ENCODE data around the gene RBM3.
"Not testable (repeated sequence)": the region's sequence is repeated elsewhere in the genome, so short reads cannot be mapped to it uniquely, and the experiment has no call there.

Gene RBM3

DNA sequence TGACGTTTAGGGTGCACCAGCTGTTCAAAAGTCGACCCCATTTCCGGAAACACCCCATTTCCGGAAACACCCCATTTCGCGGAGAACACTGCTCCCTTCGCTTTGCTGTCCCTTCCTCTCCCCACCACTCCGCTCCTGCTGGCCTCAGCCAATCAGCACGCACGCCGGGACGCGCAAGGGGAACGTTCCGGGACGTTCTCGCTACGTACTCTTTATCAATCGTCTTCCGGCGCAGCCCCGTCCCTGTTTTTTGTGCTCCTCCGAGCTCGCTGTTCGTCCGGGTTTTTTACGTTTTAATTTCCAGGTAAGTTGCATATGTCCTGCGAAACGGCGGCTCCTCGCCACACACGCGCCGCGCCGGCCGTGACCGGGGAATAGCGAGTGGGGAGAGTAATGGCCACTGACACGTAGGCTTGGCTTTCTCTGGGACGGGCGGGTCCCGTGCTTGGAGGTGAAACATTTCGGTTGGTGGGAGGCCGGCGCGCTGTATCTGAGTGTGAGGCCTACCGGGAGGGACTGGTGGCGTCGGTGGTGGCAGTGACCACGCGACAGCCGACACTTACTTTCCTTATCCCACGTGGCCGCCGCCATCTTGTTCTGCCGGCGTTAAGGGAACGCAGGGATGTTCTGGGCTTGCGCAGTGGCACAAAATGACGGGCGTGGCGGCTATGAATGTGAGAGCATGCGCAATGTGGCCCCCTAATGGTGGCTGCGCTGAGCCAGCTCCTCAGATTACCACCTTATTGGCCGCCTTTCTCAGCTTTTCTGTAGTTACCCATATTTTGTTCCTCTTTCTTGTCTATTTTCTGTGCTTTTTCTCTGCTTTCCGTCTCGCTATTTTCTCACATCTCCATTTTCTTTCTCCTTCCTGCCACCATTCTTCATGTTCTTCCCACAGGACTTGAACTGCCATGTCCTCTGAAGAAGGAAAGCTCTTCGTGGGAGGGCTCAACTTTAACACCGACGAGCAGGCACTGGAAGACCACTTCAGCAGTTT is at the start of gene RBM3:
TSS of gene RBM3 (plus strand) at position 215 of the 997 bp plus-strand sequence. CDS start at position 912, 697 bp downstream.
- peak; percentile 93 for DNase-seq

DNA sequence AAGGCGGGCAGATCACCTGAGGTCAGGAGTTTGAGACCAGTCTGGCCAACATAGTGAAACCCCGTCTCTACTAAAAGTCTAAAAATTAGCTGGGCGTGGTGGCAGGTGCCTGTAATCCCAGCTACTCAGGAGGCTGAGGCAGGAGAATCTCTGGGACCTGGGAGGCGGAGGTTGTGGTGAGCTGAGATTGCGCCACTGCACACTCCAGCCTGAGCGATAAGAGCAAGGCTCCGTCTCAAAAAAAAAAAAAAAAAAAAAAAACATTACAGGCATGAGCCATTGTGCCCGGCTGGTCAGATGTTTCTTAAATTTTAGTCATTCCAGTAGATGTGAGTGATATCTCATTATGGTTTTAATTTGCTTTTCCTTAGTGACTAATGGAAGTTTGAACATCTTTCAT is 48.4 kb upstream of the RBM3 start:
- DNase-seq, result not testable (repeated sequence)

DNA sequence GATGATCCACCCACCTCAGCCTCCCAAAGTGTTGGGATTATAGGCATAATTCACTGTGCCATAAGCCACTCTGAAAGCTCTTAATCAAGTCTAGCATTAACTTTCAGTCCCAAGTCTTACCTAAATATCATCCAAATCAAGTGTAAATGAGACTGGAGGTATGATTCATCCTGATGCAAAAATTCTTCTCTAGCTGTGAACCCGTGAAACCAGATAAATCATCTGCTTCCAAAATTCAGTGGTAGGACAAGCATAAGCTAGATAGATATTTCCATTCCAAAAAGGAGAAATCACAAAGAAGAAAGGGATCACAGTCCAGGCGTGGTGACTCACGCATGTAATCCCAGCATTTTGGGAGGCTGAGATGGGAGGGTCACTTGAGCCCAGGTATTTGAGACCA is 43.5 kb upstream of the RBM3 start:
- DNase-seq, result no peak

DNA sequence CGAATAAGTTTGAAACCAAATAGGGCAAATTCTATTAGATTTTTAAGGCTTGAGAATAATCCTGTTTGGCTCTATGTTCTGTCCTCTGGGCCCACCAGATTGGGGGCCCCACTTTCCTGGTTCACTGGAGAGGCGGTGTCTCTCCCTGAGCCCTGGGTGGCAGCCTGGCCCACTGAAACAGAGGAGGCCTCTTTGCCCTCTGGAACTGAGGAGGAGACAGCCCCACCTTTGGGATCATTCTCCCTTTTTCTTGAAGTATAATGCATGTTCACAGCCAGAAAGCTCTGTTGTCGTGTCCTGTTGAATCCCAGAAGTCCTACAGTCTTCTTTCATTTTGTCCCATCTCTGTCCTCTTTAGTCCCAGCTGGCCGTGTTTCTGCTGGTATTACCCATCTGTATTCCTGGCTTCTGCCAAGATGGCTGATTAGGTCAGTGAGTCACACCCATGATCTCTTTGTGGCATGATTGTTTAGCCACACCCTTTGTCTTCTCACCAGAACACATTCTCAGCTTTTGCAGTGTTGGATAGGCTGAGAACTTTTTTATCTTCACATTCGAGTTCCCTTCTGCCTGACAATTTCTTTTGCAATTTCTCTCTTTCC is 42.8 kb upstream of the RBM3 start:
- DNase-seq, result no peak

DNA sequence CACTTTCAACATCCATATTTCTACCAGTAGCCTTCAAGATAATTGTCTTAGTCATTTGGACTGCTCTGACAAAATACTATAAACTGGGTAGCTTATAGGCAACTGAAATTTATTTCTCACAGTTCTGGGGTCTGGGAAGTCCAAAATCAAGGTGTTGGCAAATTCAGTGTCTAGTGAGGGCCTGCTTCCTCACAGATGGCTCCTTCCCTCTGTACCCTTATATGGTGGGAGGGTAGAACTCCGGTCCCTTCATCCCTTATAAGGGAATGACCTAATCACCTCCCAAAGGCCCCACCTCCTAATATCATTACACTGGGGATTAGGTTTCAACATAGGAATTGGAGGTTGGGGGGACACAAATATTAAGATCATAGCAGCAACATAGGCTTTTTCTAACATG is 42.1 kb upstream of the RBM3 start:
- no peak for DNase-seq

DNA sequence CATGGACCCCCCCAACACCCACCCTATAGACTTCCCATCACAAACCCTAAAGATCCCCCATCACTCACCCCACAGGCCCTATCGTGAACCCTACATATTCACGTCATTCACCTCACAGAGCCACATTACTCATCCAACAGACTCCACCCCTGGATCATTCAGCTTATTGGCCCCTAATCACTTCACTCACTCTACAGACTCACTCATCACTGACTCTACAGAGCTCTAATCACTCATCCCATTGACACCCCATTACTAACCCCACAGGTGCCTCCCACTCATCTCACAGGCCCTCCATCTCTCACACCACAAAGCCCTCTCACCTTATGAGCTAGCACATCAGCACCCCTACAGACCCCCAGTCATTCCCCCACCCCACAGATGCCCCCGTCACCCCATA is 41.1 kb upstream of the RBM3 start:
- DNase-seq, result no peak

DNA sequence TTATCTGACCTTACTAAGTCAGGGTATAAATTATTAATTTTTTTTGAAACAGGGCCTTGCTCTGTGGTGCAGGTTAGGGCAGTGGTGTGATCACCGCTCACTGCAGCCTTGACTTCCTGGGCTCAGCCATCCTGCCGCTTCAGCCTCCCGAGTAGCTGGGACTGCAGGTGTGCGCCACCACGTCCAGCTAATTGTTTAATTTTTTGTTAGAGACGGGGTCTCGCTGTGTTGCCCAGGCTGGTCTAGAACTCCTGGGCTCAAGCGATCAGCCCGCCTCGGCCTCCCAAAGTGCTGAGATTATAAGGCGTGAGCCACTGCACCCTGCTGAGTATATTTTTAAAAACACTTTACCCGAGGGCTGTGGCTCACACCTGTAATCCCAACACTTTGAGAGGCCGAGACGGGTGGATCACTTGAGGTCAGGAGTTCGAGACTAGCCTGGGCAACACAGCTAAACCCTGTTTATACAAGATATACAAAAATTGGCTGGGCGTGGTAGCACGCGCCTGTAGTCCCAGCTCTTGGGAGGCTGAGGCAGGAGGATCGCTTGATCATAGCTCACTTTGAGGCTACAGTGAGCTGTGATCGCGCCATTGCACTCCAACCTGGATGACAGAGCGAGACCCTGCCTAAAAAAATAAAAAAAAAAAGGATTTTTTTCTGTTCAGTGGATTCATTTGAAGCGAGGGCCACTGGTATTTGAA is 35.5 kb upstream of the RBM3 start:
- no peak for DNase-seq

DNA sequence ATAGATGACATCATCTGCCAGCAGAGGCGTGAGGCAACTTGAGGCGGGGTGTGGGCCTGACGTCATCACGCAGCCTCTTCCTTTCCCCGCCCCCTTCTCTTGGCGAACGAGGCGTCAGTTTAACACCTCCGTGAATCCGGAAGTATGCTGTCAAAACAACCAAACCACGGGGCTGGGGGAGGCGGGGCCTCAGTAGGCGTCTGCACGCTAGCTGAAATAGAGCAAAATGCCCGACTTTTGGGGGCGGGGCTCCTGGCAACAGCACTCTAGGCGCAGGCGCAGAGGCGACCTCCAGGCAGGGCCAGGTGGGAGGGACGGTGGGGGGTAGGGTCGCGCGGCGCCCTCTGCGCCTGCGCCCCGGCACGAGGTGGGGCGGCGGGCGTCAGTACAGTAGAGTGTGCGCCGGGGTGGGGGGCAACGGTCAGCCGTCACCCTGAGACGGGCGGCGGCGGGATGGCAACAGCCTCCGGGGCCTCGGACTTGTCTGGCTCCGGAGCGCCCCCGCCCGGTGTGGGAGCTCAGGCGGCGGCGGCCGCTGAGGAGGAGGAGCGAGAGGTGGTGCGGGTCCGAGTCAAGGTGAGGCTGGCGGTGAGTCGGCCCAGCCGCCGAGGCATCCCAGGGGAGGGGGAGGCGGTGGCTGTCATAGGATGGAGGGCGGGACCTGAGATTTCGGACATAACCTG is 34.8 kb upstream of the RBM3 start, which contains the start of gene TBC1D25:
TSS of gene TBC1D25 (plus strand) at position 370 of the 683 bp plus-strand sequence. CDS start at position 454, 84 bp downstream.
- DNase-seq, result peak; percentile 87

DNA sequence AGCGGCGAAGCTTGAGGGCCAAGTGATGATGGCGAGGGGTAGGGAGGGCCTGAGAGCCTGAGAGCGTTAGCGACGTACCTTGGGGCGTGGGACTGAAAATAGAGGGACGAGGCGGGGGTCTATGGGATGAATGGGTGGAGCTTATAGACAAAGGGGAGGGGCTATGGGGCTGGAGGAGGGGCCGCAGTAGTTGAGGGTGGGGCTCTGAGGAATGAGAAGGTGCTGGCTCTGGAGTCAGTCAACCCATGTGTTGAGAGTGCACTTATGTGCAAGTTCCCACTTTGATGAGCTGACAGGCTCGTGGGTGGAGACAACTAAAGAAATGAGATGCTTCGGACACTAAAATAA is 34.3 kb upstream of the RBM3 start:
- DNase-seq, result no peak

DNA sequence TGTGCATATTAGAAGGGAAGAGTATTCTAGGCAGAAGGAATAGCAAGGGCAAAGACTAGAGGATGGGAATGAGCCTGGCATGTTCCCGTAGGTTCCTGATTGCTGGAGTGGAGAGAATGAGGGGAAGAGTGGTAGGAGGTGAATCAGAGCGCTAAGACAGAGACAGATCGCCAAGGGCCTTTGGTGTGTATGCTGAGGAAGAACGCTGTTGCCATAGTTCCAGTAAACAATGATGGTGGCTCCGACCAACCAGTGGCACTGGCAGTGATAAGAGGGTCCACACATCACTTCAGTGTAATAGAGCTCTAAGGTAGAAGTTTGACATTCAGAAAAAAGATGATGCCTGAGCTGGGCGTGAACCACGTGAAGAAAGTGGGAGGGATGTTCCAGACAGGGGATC is 33.8 kb upstream of the RBM3 start:
- DNase-seq, result no peak

DNA sequence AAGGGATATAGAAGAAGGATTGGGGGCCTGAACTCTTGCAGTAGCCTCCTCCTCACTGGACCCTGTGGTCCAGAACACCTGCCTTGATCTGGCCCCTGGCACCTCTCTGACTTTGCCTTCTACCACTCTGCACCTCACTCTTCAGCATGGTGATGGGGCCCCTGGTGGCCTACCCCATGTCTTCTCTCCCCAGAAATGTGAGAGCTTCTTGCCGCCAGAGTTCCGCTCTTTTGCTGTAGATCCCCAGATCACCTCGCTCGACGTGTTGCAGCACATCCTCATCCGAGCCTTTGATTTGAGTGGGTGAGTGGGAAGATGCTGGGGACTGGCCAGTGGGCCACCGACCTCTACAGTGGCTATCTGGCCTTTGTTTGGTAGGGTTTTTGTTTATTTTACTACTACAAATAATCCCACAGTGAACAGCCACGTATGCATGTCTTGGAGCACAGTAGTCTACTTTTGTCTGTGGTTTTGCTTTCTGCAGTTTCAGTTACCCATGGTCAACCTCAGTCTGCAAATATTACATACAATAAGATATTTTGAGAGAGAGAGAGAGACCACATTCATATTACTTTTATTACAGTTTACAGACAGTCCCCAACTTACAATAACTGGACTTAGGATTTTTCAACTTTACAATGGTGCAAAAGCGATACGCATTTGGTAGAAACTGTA is 33.0 kb upstream of the RBM3 start:
- no peak for DNase-seq

DNA sequence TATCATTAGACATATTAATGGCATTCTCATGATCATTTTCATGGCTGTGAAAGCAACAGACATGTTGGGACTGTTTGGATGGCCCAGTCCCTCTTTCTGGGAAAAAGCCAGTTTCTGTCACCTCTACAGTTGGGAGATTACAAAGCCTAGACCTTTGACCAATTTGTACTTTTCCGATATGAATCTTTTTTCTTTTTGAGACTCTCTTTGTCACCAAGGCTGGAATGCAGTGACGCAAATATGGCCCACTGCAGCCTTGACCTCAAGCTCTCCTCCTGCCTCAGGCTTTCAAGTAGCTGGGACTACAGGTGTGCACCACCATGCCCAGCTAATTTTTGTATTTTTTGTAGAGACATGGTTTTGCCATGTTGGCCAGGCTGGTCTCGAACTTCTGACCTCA is 25.4 kb upstream of the RBM3 start:
- DNase-seq, result no peak

DNA sequence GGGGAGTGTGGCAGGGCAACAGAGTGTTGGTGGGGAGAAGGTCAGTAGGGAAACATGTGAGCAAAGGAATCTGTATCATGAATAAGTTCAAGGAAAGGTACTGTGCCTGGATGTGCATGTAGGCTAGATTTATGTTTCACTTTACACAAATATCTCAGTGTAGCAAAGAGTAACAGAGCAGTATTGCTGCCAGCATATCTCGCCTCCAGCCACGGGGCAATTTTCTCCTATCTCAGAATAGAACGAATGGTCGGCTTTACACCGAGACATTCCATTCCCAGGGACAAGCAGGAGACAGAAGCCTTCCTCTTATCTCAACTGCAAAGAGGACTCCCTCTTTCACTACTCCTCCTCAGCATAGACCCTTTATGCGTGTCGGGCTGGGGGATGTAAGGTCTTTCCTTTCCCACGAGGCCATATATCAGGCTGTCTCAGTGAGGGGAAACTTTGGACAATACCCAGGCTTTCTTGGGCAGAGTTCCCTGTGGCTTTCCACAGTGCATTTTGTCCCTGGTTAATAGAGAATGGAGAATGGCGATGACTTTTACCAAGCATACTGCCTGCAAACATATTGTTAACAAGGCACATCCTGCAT is 18.5 kb upstream of the RBM3 start:
- not testable (repeated sequence) for DNase-seq

DNA sequence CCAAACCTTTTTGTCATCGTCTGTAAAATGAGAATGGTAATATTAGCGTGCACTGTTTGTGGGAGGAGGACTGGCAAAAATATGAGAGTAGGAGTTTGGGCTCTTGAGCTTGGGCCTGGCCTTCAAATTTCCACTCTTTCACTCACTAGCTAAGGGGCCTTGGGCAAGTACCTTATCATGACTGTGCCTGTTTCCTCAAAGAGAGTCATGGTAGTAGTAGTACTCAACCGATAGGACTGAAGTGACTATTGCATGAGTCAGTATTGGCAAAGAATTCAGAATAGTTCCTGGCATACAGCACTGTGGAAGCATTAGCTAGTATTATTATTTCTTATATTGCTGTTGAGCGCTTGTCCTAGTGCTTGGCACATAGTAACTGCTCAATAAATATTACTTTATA is 16.0 kb upstream of the RBM3 start:
- no peak for DNase-seq

DNA sequence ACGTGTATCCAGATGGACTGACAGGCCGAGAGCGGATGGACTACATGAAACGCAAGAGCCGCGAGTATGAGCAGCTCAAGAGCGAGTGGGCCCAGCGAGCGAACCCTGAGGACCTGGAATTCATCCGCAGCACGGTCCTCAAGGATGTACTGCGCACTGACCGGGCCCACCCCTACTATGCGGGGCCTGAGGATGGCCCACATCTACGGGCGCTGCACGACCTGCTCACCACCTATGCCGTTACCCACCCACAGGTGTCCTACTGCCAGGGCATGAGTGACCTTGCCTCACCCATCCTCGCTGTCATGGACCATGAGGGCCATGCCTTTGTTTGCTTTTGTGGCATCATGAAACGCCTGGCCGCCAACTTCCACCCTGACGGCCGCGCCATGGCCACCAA is 14.6 kb upstream of the RBM3 start:
- DNase-seq, result no peak

DNA sequence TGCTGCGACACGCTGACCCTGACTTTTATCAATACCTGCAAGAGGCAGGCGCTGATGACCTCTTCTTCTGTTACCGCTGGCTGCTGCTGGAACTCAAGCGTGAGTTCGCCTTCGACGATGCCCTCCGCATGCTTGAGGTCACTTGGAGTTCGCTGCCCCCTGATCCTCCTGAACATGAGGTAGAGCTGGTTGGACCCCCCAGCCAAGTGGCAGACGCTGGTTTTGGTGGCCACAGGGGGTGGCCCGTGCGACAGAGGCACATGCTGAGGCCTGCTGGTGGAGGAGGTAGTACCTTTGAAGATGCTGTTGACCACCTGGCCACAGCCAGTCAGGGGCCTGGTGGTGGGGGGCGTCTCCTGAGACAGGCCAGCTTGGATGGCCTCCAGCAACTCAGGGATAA is 14.2 kb upstream of the RBM3 start:
- DNase-seq, result no peak

DNA sequence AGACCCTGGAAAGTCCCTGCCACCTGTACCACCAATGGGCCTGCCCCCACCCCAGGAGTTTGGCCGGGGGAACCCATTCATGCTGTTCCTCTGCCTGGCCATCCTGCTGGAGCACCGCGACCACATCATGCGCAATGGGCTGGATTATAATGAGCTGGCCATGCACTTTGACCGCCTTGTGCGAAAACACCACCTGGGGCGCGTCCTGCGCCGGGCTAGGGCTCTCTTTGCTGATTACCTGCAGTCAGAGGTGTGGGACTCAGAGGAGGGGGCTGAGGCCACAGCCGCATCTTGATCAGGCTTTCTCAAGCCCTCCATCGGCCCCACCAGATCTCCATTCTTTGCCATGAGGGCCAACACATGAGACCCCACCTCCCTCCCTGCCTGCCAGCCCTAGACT is 13.6 kb upstream of the RBM3 start:
- no peak for DNase-seq

DNA sequence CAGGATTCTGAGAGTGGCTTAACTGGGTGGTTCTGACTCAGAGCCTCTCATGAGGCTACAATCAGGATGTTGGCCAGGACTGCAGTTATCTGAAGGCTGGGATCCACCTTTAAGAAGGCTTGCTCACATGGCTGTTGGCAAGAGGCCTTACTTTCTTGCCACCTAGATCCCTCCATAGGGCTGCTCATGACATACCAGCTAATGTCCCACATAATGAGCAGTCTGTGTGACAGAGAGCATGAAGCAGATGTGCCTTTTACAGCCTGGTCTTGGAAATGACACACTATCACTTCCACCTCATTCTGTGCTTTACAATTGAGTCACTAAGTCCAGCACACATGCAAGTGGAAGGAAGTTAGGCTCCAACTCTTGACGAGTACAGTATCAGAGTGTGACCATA is 4.3 kb upstream of the RBM3 start:
- no peak for DNase-seq

DNA sequence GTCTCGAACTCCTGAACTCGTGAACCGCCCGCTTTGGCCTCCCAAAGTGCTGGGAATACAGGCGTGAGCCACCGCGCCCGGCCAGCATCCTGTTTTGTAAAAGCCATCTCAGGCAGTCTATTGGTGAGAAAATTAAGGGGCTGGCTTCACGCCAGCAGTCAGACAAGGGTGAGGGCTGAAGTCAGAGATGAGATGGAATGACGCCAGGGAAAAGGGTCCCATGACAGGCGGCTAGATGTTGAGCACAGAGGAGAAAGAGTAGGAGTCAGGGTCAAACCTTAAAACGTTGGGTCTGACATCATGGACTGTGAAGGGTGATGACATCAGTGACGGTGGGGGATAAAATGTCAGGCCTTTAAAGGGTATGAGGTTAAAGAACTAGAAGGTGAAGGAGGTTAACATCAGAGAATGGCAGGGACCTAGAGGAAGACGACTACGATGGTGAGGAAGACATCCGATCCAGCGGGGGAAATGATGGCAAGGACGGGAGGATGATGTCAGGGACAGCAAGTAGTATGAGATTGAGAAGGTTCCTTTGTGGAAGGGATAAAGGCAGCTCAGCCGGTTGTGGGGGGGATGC is 504 bp upstream of the RBM3 start:
- no peak for DNase-seq

DNA sequence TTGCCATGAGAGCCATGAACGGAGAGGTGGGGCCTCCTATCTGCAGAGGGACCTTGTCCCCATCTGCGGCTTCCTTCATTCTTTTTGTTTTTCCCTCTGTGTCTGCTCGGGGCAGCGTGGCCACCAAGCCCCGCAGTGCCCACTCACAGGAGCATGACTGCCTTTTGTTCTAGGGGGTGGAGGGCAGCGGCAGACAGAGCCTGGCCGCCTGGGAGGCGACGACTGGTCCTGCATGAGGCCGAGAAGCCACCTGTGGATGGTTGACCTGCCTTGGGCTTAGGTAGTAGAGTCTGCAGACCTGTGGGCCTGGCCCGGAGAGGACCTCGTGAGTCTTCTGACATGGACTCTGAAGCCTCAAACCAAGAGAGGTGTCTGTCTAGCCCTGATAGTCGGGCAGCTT is 1.4 kb downstream of the RBM3 start:
- no peak for DNase-seq

DNA sequence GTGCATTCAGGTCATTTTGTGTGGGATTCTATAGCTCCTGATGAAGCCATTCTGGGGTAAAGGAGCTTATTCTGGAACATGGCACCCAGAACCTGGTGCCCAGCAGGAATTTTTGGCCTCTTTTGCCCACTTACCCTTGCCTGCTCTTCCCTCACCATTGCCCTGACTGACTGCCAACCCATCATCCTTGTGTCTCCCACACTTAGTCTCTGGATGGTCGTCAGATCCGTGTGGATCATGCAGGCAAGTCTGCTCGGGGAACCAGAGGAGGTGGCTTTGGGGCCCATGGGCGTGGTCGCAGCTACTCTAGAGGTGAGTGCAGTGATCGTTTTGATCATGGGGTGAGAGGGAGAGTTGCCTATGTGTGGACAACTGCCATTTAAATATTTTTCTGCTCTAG is 1.8 kb downstream of the RBM3 start:
- no peak for DNase-seq

DNA sequence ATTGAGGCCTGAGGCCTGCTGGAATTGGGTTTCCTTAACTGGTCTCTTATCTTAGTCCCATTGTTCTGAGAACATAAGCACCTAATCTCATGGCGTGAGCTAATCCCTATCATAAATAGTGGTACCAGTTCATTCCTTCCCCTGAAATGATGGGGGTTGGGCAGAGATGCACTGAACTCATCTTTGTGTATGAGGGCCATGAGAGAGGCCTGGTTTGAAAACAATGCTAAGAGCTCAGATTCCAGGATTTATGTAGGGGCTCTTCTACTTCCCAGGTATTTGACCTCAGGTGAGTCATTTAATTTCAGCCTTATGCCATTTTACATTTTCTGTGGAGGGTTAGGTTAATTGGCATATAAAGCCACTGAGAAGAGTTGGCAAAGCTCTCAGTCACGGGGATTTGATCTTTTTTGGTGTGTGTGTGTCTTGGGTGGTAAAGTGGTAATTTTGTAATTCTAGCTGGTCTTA is 4.4 kb downstream of the RBM3 start:
- no peak for DNase-seq

Data from retina (tissue), 1 donor.